HG03558 (cell line): ENCODE measurements around the gene TRIM43B.
"Not testable (repeated sequence)": the region's sequence is repeated elsewhere in the genome, so short reads cannot be mapped to it uniquely, and the experiment has no call there.

Experiments
- ATAC-seq: cut with Tn5 transposase; IDR thresholded peaks from one replicate; pipeline ENCODE4 v1.9.1; 2021; ENCODE audit warnings: moderate number of reproducible peaks; ENCODE audit not compliant: unreplicated experiment; ENCODE audit errors: extremely low read depth

TRIM43B gene

GRCh38 chr2:95434507-95435076 is 50.0 kb downstream of the TRIM43B start:
- not testable (repeated sequence) for ATAC-seq

- not testable (repeated sequence) for ATAC-seq
Measured at GRCh38 chr2:95433973-95434372, 50.6 kb downstream of the TRIM43B start.

- ATAC-seq = not testable (repeated sequence)
Measured at GRCh38 chr2:95433373-95433772, 51.2 kb downstream of the TRIM43B start.

GRCh38 chr2:95429748-95430467 is 54.6 kb downstream of the TRIM43B start:
- not testable (repeated sequence) for ATAC-seq

GRCh38 chr2:95427196-95427867 is 57.2 kb downstream of the TRIM43B start:
- not testable (repeated sequence) for ATAC-seq
